KG1 (cell line): Measurements from ENCODE around the gene AADACL4.
A peak's percentile ranks its signal among the peaks of the same experiment; 100 is the strongest.
"Not testable (repeated sequence)": the region's sequence is repeated elsewhere in the genome, so short reads cannot be mapped to it uniquely, and the experiment has no call there.

ENCODE experiments used
- DNase-seq: peaks from one replicate; lab custom pipeline; 2025; lab: John Stamatoyannopoulos, UW

The AADACL4 gene

GRCh38 chr1:12658531-12659453 is 14.9 kb downstream of the AADACL4 start:
- peak; percentile 30 for DNase-seq

- no peak for DNase-seq
Measured at GRCh38 chr1:12661606-12662219, 17.8 kb downstream of the AADACL4 start.

- DNase-seq, result no peak
Measured at GRCh38 chr1:12662556-12662955, 18.7 kb downstream of the AADACL4 start.

- DNase-seq, result no peak
Measured at GRCh38 chr1:12665511-12665910, 21.6 kb downstream of the AADACL4 start.

GRCh38 chr1:12666141-12666735 is 22.4 kb downstream of the AADACL4 start:
- DNase-seq, result no peak

- no peak for DNase-seq
Measured at GRCh38 chr1:12669529-12670068, 25.7 kb downstream of the AADACL4 start.

- no peak for DNase-seq
Measured at GRCh38 chr1:12674358-12674757, 30.5 kb downstream of the AADACL4 start.

GRCh38 chr1:12676122-12676521 is 32.2 kb downstream of the AADACL4 start:
- not testable (repeated sequence) for DNase-seq

GRCh38 chr1:12677565-12677964 is 33.7 kb downstream of the AADACL4 start:
- no peak for DNase-seq

GRCh38 chr1:12678350-12678749 is 34.5 kb downstream of the AADACL4 start:
- no peak for DNase-seq

- no peak for DNase-seq
Measured at GRCh38 chr1:12678820-12679219, 34.9 kb downstream of the AADACL4 start.

- DNase-seq, result no peak
Measured at GRCh38 chr1:12690156-12690555, 46.3 kb downstream of the AADACL4 start.

GRCh38 chr1:12692967-12693782 is 49.3 kb downstream of the AADACL4 start:
- DNase-seq, result no peak

GRCh38 chr1:12696658-12697057 is 52.8 kb downstream of the AADACL4 start:
- DNase-seq, result no peak

GRCh38 chr1:12697397-12697796 is 53.5 kb downstream of the AADACL4 start:
- DNase-seq, result no peak

GRCh38 chr1:12703821-12704451 is 60.1 kb downstream of the AADACL4 start:
- DNase-seq, result no peak

GRCh38 chr1:12706061-12706460 is 62.2 kb downstream of the AADACL4 start:
- DNase-seq, result no peak

GRCh38 chr1:12708396-12709090 is 64.7 kb downstream of the AADACL4 start:
- DNase-seq, result no peak

- DNase-seq, result no peak
Measured at GRCh38 chr1:12709091-12709491, 65.2 kb downstream of the AADACL4 start.

- no peak for DNase-seq
Measured at GRCh38 chr1:12709696-12710095, 65.8 kb downstream of the AADACL4 start.

GRCh38 chr1:12711536-12711935 is 67.7 kb downstream of the AADACL4 start:
- no peak for DNase-seq
